Thymus (tissue), 11 donors: ENCODE measurements around the gene INSR. TPM values are rescaled to one million over a fixed set of nuclear protein-coding genes. Genes with fewer than 3 reads are reported as not detected.
A peak's percentile ranks its signal among the peaks of the same experiment; 100 is the strongest.

ENCODE experiments used
- DNase-seq, 9 donors: peaks; one replicate each; pipeline ENCODE4 v3.0.0-alpha.2; 2013; ENCODE audit warnings: low spot score in 9 of 9, low read depth in 6 of 9, missing footprints in 1 of 9
- H3K27ac ChIP-seq, 2 donors: one replicate each; pipeline ENCODE4 v1.5.1; 2013; ENCODE audit warnings: control low read depth in 1 of 2, low read depth in 1 of 2, low read length in 1 of 2, mild to moderate bottlenecking in 1 of 2, moderate library complexity in 1 of 2
- H3K27me3 ChIP-seq, 2 donors: one replicate each; pipeline ENCODE4 v1.5.1; 2013; ENCODE audit warnings: low read length in 1 of 2; ENCODE audit not compliant: control insufficient read depth in 2 of 2, insufficient read depth in 1 of 2
- H3K36me3 ChIP-seq, 2 donors: one replicate each; pipeline ENCODE4 v1.5.1; 2013; ENCODE audit warnings: low read length in 1 of 2, mild to moderate bottlenecking in 1 of 2, moderate library complexity in 1 of 2; ENCODE audit not compliant: control insufficient read depth in 2 of 2, insufficient read depth in 2 of 2
- H3K4me1 ChIP-seq, 2 donors: one replicate each; pipeline ENCODE4 v1.5.1; 2013; ENCODE audit warnings: low read length in 2 of 2; ENCODE audit not compliant: control insufficient read depth in 2 of 2, insufficient read depth in 2 of 2
- H3K4me3 ChIP-seq, 2 donors: one replicate each; pipeline ENCODE4 v1.5.1; 2013; ENCODE audit warnings: low read length in 2 of 2, control low read depth in 1 of 2, mild to moderate bottlenecking in 1 of 2
- H3K9me3 ChIP-seq, 2 donors: one replicate each; pipeline ENCODE4 v1.5.1; 2013; ENCODE audit warnings: low read length in 1 of 2, mild to moderate bottlenecking in 1 of 2; ENCODE audit not compliant: control insufficient read depth in 2 of 2, insufficient read depth in 1 of 2
- WGBS: extraction: QIAGEN DNeasy Blood & Tissue Kit; methylation state at CpG from one replicate; pipeline ENCODE4 v1.1.7; 2013; 5-methylcytosine and 5-hydroxymethylcytosine counted together
- polyA plus RNA-seq: library from polyadenylated mRNA; stranded (reverse); fragments of 200-250 nt; gene quantifications from one replicate; pipeline ENCODE4 v1.2.3, GENCODE V29; 2013
- total RNA-seq: library from RNA; stranded (reverse); fragments of 120-200 nt; gene quantifications from one replicate; pipeline ENCODE4 v1.2.4, GENCODE V29; 2013
- donor health status: healthy.

INSR gene
- total and polyA plus RNA-seq, 2 donors, result 5.5 to 6.0 TPM

- H3K4me1 ChIP-seq, result peaks cover 10 to 19% of the 10 kb centered on the region in 2 donors
- H3K9me3 ChIP-seq, result peaks cover 1 to 2% of the 10 kb centered on the region in 2 donors
- peaks cover 0 to 3% of the 10 kb centered on the region in 2 donors for H3K27me3 ChIP-seq
- H3K27ac ChIP-seq, result no peak overlapping the region
- WGBS, result 65% methylated on average over 19 of the region's 19 CpGs
- DNase-seq, result peak in 2 of 9 donors; percentile 23 to 56
- H3K36me3 ChIP-seq, result no peaks in the 10 kb centered on the region
- H3K4me3 ChIP-seq, result no peak overlapping the region
Observed at GRCh38 chr19:7101498-7102253, 192.5 kb downstream of the INSR start.

GRCh38 chr19:7099597-7099921 is 194.7 kb downstream of the INSR start:
- Histone ChIP-seq H3K27ac (peak overlapping the region; percentile 88 to 98), H3K9me3 (peaks cover 3 to 15% of the 10 kb centered on the region in 2 donors), H3K4me3 (peak overlapping the region; percentile 57 to 85), H3K4me1 (peaks cover 10 to 19% of the 10 kb centered on the region in 2 donors), H3K27me3 (peaks cover 0 to 3% of the 10 kb centered on the region in 2 donors), H3K36me3 (no peaks in the 10 kb centered on the region)
- DNase-seq, result peak in 1 of 9 donors; percentile 50
- WGBS, result 15% methylated on average over 9 of the region's 9 CpGs

- peak overlapping the region; percentile 57 to 85 for H3K4me3 ChIP-seq
- peaks cover 10 to 19% of the 10 kb centered on the region in 2 donors for H3K4me1 ChIP-seq
- peak overlapping the region; percentile 88 to 98 for H3K27ac ChIP-seq
- under 1% methylated on average over 78 of the region's 78 CpGs for WGBS
- H3K27me3 ChIP-seq, result peaks cover 0 to 3% of the 10 kb centered on the region in 2 donors
- peak; percentile 72 to 95 (median 89) for DNase-seq
- H3K9me3 ChIP-seq, result peaks cover 3 to 19% of the 10 kb centered on the region in 2 donors
- no peaks in the 10 kb centered on the region for H3K36me3 ChIP-seq
Observed at GRCh38 chr19:7098701-7099596, 195.3 kb downstream of the INSR start.

- H3K4me3 ChIP-seq, result no peak overlapping the region
- peaks cover 10 to 19% of the 10 kb centered on the region in 2 donors for H3K4me1 ChIP-seq
- H3K27ac ChIP-seq, result no peak overlapping the region
- H3K9me3 ChIP-seq, result peaks cover 3 to 27% of the 10 kb centered on the region in 2 donors
- WGBS, result 97% methylated on average over 3 of the region's 3 CpGs
- H3K27me3 ChIP-seq, result peaks cover 0 to 3% of the 10 kb centered on the region in 2 donors
- no peak for DNase-seq
- no peaks in the 10 kb centered on the region for H3K36me3 ChIP-seq
Observed at GRCh38 chr19:7098096-7098495, 196.1 kb downstream of the INSR start.

- Histone ChIP-seq H3K4me3 (no peak overlapping the region), H3K9me3 (peaks cover 11 to 75% of the 10 kb centered on the region in 2 donors), H3K27ac (no peak overlapping the region), H3K36me3 (peaks cover 8% of the 10 kb centered on the region in 2 donors), H3K27me3 (no peaks in the 10 kb centered on the region), H3K4me1 (no peaks in the 10 kb centered on the region)
- WGBS, result 66% methylated on average over 6 of the region's 6 CpGs
- no peak for DNase-seq
Observed at GRCh38 chr19:7088999-7089398, 205.2 kb downstream of the INSR start.

GRCh38 chr19:7083076-7083956 is 210.9 kb downstream of the INSR start:
- Histone ChIP-seq H3K4me1 (no peaks in the 10 kb centered on the region), H3K4me3 (no peak overlapping the region), H3K9me3 (peaks cover 49 to 71% of the 10 kb centered on the region in 2 donors), H3K27me3 (no peaks in the 10 kb centered on the region), H3K36me3 (peaks cover 60 to 63% of the 10 kb centered on the region in 2 donors), H3K27ac (no peak overlapping the region)
- WGBS, result 98% methylated on average over 15 of the region's 15 CpGs
- DNase-seq, result peak in 1 of 9 donors; percentile 43

GRCh38 chr19:7078008-7078407 is 216.2 kb downstream of the INSR start:
- Histone ChIP-seq H3K4me1 (no peaks in the 10 kb centered on the region), H3K36me3 (peaks cover 95 to 98% of the 10 kb centered on the region in 2 donors), H3K9me3 (peaks cover 49 to 61% of the 10 kb centered on the region in 2 donors), H3K4me3 (no peak overlapping the region), H3K27ac (no peak overlapping the region), H3K27me3 (no peaks in the 10 kb centered on the region)
- WGBS, result 97% methylated on average over 2 of the region's 2 CpGs
- DNase-seq, result no peak

GRCh38 chr19:7076151-7076550 is 218.1 kb downstream of the INSR start:
- no peak overlapping the region for H3K27ac ChIP-seq
- DNase-seq, result no peak
- H3K36me3 ChIP-seq, result peaks cover 90 to 93% of the 10 kb centered on the region in 2 donors
- H3K4me1 ChIP-seq, result no peaks in the 10 kb centered on the region
- no peaks in the 10 kb centered on the region for H3K27me3 ChIP-seq
- H3K9me3 ChIP-seq, result peaks cover 37 to 47% of the 10 kb centered on the region in 2 donors
- 98% methylated on average over 6 of the region's 6 CpGs for WGBS
- H3K4me3 ChIP-seq, result no peak overlapping the region
